Activated CD4-positive, alpha-beta T cell treated with anti-CD3 and anti-CD28 coated beads, Interleukin-2, amount 50 U/mL, for 1 hour (primary cell): ENCODE measurements around the gene RUFY2.

ENCODE experiments used
- DNase-seq: peaks from one replicate; pipeline ENCODE4 v3.0.0-alpha.2; 2020

The RUFY2 gene

GRCh38 chr10:68364101-68364886, 42.8 kb downstream of the RUFY2 start:
- no peak for DNase-seq

GRCh38 chr10:68362590-68362989, 44.5 kb downstream of the RUFY2 start:
- DNase-seq: no peak

GRCh38 chr10:68359189-68359588, 47.9 kb downstream of the RUFY2 start:
- DNase-seq: no peak

GRCh38 chr10:68353537-68353936, 53.5 kb downstream of the RUFY2 start:
- no peak for DNase-seq

- DNase-seq: peak; percentile 30
Observed at GRCh38 chr10:68348265-68348741, 58.8 kb downstream of the RUFY2 start.

- DNase-seq: no peak
Observed at GRCh38 chr10:68346774-68347173, 60.3 kb downstream of the RUFY2 start.

- no peak for DNase-seq
Observed at GRCh38 chr10:68345621-68346020, 61.5 kb downstream of the RUFY2 start.

- no peak for DNase-seq
Observed at GRCh38 chr10:68342909-68343516, 64.1 kb downstream of the RUFY2 start.

GRCh38 chr10:68340358-68341080, 66.6 kb downstream of the RUFY2 start:
- DNase-seq: no peak

GRCh38 chr10:68336754-68337351, 70.2 kb downstream of the RUFY2 start:
- DNase-seq: no peak

GRCh38 chr10:68334672-68335467, 72.2 kb downstream of the RUFY2 start:
- DNase-seq: no peak

- DNase-seq: no peak
Observed at GRCh38 chr10:68333440-68334431, 73.3 kb downstream of the RUFY2 start.

GRCh38 chr10:68333058-68333395, 74.0 kb downstream of the RUFY2 start:
- DNase-seq: no peak

GRCh38 chr10:68332259-68333057, 74.6 kb downstream of the RUFY2 start, which contains the start of gene PBLD:
PBLD (minus strand) TSS chr10:68332928; CDS start chr10:68306844, 26,084 bp downstream.
- DNase-seq: peak; percentile 55

GRCh38 chr10:68331455-68332258, 75.4 kb downstream of the RUFY2 start, which contains the start of gene HNRNPH3:
HNRNPH3 (plus strand) TSS chr10:68332064; CDS start chr10:68337222, 5,158 bp downstream.
- peak; percentile 99 for DNase-seq

- DNase-seq: peak; percentile 13
Observed at GRCh38 chr10:68330852-68331454, 76.1 kb downstream of the RUFY2 start.

GRCh38 chr10:68329506-68329861, 77.6 kb downstream of the RUFY2 start:
- DNase-seq: no peak

GRCh38 chr10:68327889-68328786, 78.9 kb downstream of the RUFY2 start:
- DNase-seq: no peak
